ENCODE data around the gene PTPRN2. TPM values are rescaled to one million over a fixed set of nuclear protein-coding genes. Genes with fewer than 3 reads are reported as not detected.

Gene PTPRN2
- total and polyA plus RNA-seq, 2 donors (not counting 3 experiments of a cell fraction or from before 2014, with no cell fraction given), result 0.62 to 0.88 TPM

- no TSS peak for BruUV-seq (replicated peaks)
- H4K20me1 ChIP-seq (replicated peaks; ENCODE audit: control insufficient read depth, extremely low read depth, insufficient read depth, low read length), result no peaks in the 10 kb centered on the region
- H3K4me3 ChIP-seq (replicated peaks in 1 of 3; ENCODE audit: insufficient read depth in 1 of 3, low read depth in 1 of 3, low read length in 3 of 3), result no peak overlapping the region
- no peaks in the 10 kb centered on the region for H3K9me1 ChIP-seq (replicated peaks; ENCODE audit: control insufficient read depth, extremely low read depth, insufficient read depth, low read length)
- TF ChIP-seq POLR2A (IDR thresholded peaks at IDR 0.05; ENCODE audit: low read depth, low read length) (no peak), CTCF (IDR thresholded peaks at IDR 0.05; ENCODE audit: extremely low read depth in 1 of 2, insufficient read depth in 1 of 2, low read depth in 1 of 2, low read length in 2 of 2) (no peak), MAX (IDR thresholded peaks at IDR 0.05; ENCODE audit: insufficient read depth, insufficient read length) (no peak), POLR2AphosphoS5 (IDR thresholded peaks at IDR 0.05; ENCODE audit: insufficient read depth, low read depth, low read length) (no peak), EZH2 (IDR thresholded peaks at IDR 0.05; ENCODE audit: borderline replicate concordance, low read depth, low read length, severe bottlenecking) (no peak), FOS (IDR thresholded peaks at IDR 0.05; ENCODE audit: borderline replicate concordance, insufficient read depth, low read length) (no peak), GATA2 (IDR thresholded peaks at IDR 0.05; ENCODE audit: insufficient read depth, insufficient read length, low read depth, low read length) (no peak), JUN (IDR thresholded peaks at IDR 0.05; ENCODE audit: borderline replicate concordance, insufficient read depth, insufficient read length, low read depth) (no peak), MYC (IDR thresholded peaks at IDR 0.05; ENCODE audit: low read depth, low read length) (no peak)
- dilution Hi-C loops (cut with MboI; ENCODE audit: extremely low pct_ligation_motif_present, low sequenced_read_pairs) (no loop called here), intact Hi-C loops (cut with micrococcal nuclease) (no loop called here)
- no peak overlapping the region for H2AFZ ChIP-seq (ENCODE audit: low read depth, low read length)
- no peaks in the 10 kb centered on the region for H3K4me1 ChIP-seq (ENCODE audit: control insufficient read depth, extremely low read depth, insufficient read depth, low read length)
- DNase-seq (ENCODE audit: low read depth, low spot score) (no peak), FAIRE-seq (no peak)
- no peaks in the 10 kb centered on the region for H3K79me2 ChIP-seq (ENCODE audit: control insufficient read depth, insufficient read depth, low read length)
- no peak overlapping the region for H3K9ac ChIP-seq (replicated peaks; ENCODE audit: extremely low read depth, insufficient read depth, low read length)
- ChIA-PET POLR2A (no interaction called here), CTCF (no interaction called here)
- peaks cover 10% of the 10 kb centered on the region for H3K9me3 ChIP-seq (replicated peaks; ENCODE audit: control insufficient read depth, insufficient read depth, low read length)
- H3K4me2 ChIP-seq (ENCODE audit: insufficient read depth, low read length), result no peak overlapping the region
- no peaks in the 10 kb centered on the region for H3K27me3 ChIP-seq (ENCODE audit: control insufficient read depth in 2 of 2, insufficient read depth in 2 of 2, low read length in 2 of 2)
- H3K36me3 ChIP-seq (ENCODE audit: control insufficient read depth in 2 of 2, extremely low read depth in 1 of 2, insufficient read depth in 2 of 2, low read length in 2 of 2), result no peaks in the 10 kb centered on the region
- H3K27ac ChIP-seq (ENCODE audit: insufficient read depth, low read depth, low read length), result no peak overlapping the region
These were observed 310.1 kb downstream of the PTPRN2 start for GRCh38 chr7:158277219-158278141.

Data from endothelial cell of umbilical vein (primary cell).